Measurements from ENCODE around the gene TRAF6. TPM values are rescaled to one million over a fixed set of nuclear protein-coding genes. Genes with fewer than 3 reads are reported as not detected.
A peak's percentile ranks its signal among the peaks of the same experiment; 100 is the strongest.

Gene TRAF6
- total RNA-seq, 1 donor from 2014 or later, result 20.4 TPM

- Mint-ChIP-seq H3K4me1 (ENCODE audit: unreplicated experiment) (peaks cover 13% of the 10 kb centered on the region), H3K4me3 (ENCODE audit: unreplicated experiment) (no peak overlapping the region), H3K36me3 (ENCODE audit: low read depth, unreplicated experiment) (no peaks in the 10 kb centered on the region), H3K27ac (ENCODE audit: unreplicated experiment) (peak overlapping the region; percentile 65), H3K27me3 (ENCODE audit: unreplicated experiment) (peaks cover 1% of the 10 kb centered on the region), H3K9me3 (ENCODE audit: unreplicated experiment) (no peaks in the 10 kb centered on the region)
- TF ChIP-seq, protein P1, sequence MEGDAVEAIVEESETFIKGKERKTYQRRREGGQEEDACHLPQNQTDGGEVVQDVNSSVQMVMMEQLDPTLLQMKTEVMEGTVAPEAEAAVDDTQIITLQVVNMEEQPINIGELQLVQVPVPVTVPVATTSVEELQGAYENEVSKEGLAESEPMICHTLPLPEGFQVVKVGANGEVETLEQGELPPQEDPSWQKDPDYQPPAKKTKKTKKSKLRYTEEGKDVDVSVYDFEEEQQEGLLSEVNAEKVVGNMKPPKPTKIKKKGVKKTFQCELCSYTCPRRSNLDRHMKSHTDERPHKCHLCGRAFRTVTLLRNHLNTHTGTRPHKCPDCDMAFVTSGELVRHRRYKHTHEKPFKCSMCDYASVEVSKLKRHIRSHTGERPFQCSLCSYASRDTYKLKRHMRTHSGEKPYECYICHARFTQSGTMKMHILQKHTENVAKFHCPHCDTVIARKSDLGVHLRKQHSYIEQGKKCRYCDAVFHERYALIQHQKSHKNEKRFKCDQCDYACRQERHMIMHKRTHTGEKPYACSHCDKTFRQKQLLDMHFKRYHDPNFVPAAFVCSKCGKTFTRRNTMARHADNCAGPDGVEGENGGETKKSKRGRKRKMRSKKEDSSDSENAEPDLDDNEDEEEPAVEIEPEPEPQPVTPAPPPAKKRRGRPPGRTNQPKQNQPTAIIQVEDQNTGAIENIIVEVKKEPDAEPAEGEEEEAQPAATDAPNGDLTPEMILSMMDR (IDR thresholded peaks at IDR 0.05; ENCODE audit: unreplicated experiment), result no peak
- DNase-seq (ENCODE audit: low spot score), result peak; percentile 66
Measured at GRCh38 chr11:36540998-36541397, 30.9 kb upstream of the TRAF6 start.

GRCh38 chr11:36534276-36534840, 24.3 kb upstream of the TRAF6 start:
- no peaks in the 10 kb centered on the region for H3K27me3 Mint-ChIP-seq (ENCODE audit: unreplicated experiment)
- H3K4me3 Mint-ChIP-seq (ENCODE audit: unreplicated experiment), result no peak overlapping the region
- DNase-seq (ENCODE audit: low spot score), result no peak
- peaks cover 14% of the 10 kb centered on the region for H3K4me1 Mint-ChIP-seq (ENCODE audit: unreplicated experiment)
- H3K9me3 Mint-ChIP-seq (ENCODE audit: unreplicated experiment), result no peaks in the 10 kb centered on the region
- TF ChIP-seq, protein P1 (IDR thresholded peaks at IDR 0.05; ENCODE audit: unreplicated experiment), result no peak
- no peaks in the 10 kb centered on the region for H3K36me3 Mint-ChIP-seq (ENCODE audit: low read depth, unreplicated experiment)
- no peak overlapping the region for H3K27ac Mint-ChIP-seq (ENCODE audit: unreplicated experiment)

- peak overlapping the region; percentile 94 for H3K27ac Mint-ChIP-seq (ENCODE audit: unreplicated experiment)
- peaks cover 2% of the 10 kb centered on the region for H3K27me3 Mint-ChIP-seq (ENCODE audit: unreplicated experiment)
- DNase-seq (ENCODE audit: low spot score), result peak; percentile 17
Measured at GRCh38 chr11:36532941-36533601, 23.0 kb upstream of the TRAF6 start.

GRCh38 chr11:36530840-36531239, 20.8 kb upstream of the TRAF6 start:
- peaks cover 14% of the 10 kb centered on the region for H3K4me1 Mint-ChIP-seq (ENCODE audit: unreplicated experiment)
- DNase-seq (ENCODE audit: low spot score), result no peak
- peaks cover 2% of the 10 kb centered on the region for H3K27me3 Mint-ChIP-seq (ENCODE audit: unreplicated experiment)
- TF ChIP-seq, protein P1 (IDR thresholded peaks at IDR 0.05; ENCODE audit: unreplicated experiment), result no peak
- no peak overlapping the region for H3K4me3 Mint-ChIP-seq (ENCODE audit: unreplicated experiment)
- no peak overlapping the region for H3K27ac Mint-ChIP-seq (ENCODE audit: unreplicated experiment)
- H3K36me3 Mint-ChIP-seq (ENCODE audit: low read depth, unreplicated experiment), result no peaks in the 10 kb centered on the region
- no peaks in the 10 kb centered on the region for H3K9me3 Mint-ChIP-seq (ENCODE audit: unreplicated experiment)

More at GRCh38 chr11:36532941-36533601, 23.0 kb upstream of the TRAF6 start:
- H3K9me3 Mint-ChIP-seq (ENCODE audit: unreplicated experiment), result no peaks in the 10 kb centered on the region
- H3K36me3 Mint-ChIP-seq (ENCODE audit: low read depth, unreplicated experiment), result no peaks in the 10 kb centered on the region
- H3K4me1 Mint-ChIP-seq (ENCODE audit: unreplicated experiment), result peaks cover 14% of the 10 kb centered on the region
- H3K4me3 Mint-ChIP-seq (ENCODE audit: unreplicated experiment), result no peak overlapping the region
- TF ChIP-seq, protein P1 (IDR thresholded peaks at IDR 0.05; ENCODE audit: unreplicated experiment), result no peak

DNA sequence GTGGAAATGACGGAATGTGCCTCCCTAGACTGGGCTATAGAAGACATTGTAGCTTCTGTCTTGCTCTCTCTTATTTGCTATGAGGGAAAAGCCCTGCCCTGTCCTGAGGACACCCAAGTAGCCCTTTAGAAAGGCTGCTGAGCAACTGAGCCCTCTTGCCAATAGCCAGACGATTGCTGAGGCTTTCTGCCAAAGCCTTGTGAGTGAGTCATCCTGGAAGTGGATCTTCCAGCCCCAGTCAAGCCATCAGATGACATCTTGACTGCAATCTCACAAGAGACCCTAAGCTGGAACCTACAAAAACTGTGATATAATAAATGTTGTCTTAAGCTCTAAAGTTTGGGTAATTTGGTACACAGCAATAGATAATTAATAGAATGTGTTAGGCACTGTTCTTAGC, 3.9 kb upstream of the TRAF6 start:
- Mint-ChIP-seq H3K4me3 (ENCODE audit: unreplicated experiment) (no peak overlapping the region), H3K27me3 (ENCODE audit: unreplicated experiment) (peaks cover 9% of the 10 kb centered on the region), H3K36me3 (ENCODE audit: low read depth, unreplicated experiment) (peaks cover 4% of the 10 kb centered on the region), H3K4me1 (ENCODE audit: unreplicated experiment) (peaks cover 7% of the 10 kb centered on the region), H3K9me3 (ENCODE audit: unreplicated experiment) (no peaks in the 10 kb centered on the region), H3K27ac (ENCODE audit: unreplicated experiment) (no peak overlapping the region)
- DNase-seq (ENCODE audit: low spot score), result no peak
- TF ChIP-seq, protein P1 (IDR thresholded peaks at IDR 0.05; ENCODE audit: unreplicated experiment), result no peak

All from endothelial cell (in vitro differentiated cells).